Right atrium auricular region (tissue), 2 donors: ENCODE measurements around the gene EPN2. TPM values are rescaled to one million over a fixed set of nuclear protein-coding genes. Genes with fewer than 3 reads are reported as not detected.
A peak's percentile ranks its signal among the peaks of the same experiment; 100 is the strongest.

Experiments
- DNase-seq: peaks from one replicate; pipeline ENCODE4 v3.0.0-alpha.2; 2019; ENCODE audit warnings: low spot score
- H3K27ac ChIP-seq, 2 donors: fragments of 200-600 bp; sonication (generic); 1 replicate in 1 of 2; 2 replicates in 1 of 2; pipeline ENCODE4 v1.5.1; 2016 to 2019
- H3K27me3 ChIP-seq, 2 donors: fragments of 200-600 bp; sonication (generic); one replicate each; pipeline versions ENCODE4 v1.5.1 to v1.6.0; 2017 to 2019
- H3K36me3 ChIP-seq: fragments of 200-600 bp; sonication (generic); one replicate; pipeline ENCODE4 v1.5.1; 2016
- H3K4me1 ChIP-seq, 2 donors: fragments of 200-600 bp; sonication (generic); one replicate each; pipeline versions ENCODE4 v1.5.1 to v1.6.0; 2017 to 2019
- H3K4me3 ChIP-seq, 2 donors: fragments of 200-600 bp; sonication (generic); 1 replicate in 1 of 2; 2 replicates in 1 of 2; pipeline ENCODE4 v1.5.1; 2017 to 2019; ENCODE audit warnings: mild to moderate bottlenecking in 1 of 2, moderate library complexity in 1 of 2
- H3K9me3 ChIP-seq, 2 donors: fragments of 200-600 bp; sonication (generic); one replicate each; pipeline ENCODE4 v1.5.1; 2019
- CTCF ChIP-seq, 2 donors: fragments of 200-600 bp; sonication (generic); IDR thresholded peaks; one replicate each; pipeline ENCODE4 v1.5.1; 2019; ENCODE audit warnings: antibody characterized with exemption in 2 of 2
- total RNA-seq, 2 donors: library from RNA; depleted of rRNA; stranded (reverse); fragments of >200 nt; gene quantifications; one replicate each; pipeline ENCODE4 v1.1.0, GENCODE V29; 2016

EPN2 gene
- total RNA-seq, 2 donors from 2014 or later, result 68.0 to 73.1 TPM

- Histone ChIP-seq H3K4me3 (no peak overlapping the region), H3K4me1 (peaks cover 0 to 57% of the 10 kb centered on the region in 2 donors), H3K36me3 (no peaks in the 10 kb centered on the region), H3K27me3 (no peaks in the 10 kb centered on the region), H3K9me3 (no peaks in the 10 kb centered on the region), H3K27ac (peak overlapping the region in 1 of 2 donors; percentile 47)
- TF ChIP-seq CTCF (IDR thresholded peaks at IDR 0.05), result no peak
- no peak for DNase-seq
Observed at GRCh38 chr17:19254651-19255050, 17.5 kb downstream of the EPN2 start.

GRCh38 chr17:19255279-19255678, 18.1 kb downstream of the EPN2 start:
- H3K4me1 ChIP-seq, result peaks cover 0 to 57% of the 10 kb centered on the region in 2 donors
- H3K36me3 ChIP-seq, result no peaks in the 10 kb centered on the region
- H3K27ac ChIP-seq, result peak overlapping the region in 1 of 2 donors; percentile 47
- H3K9me3 ChIP-seq, result no peaks in the 10 kb centered on the region
- H3K27me3 ChIP-seq, result no peaks in the 10 kb centered on the region
- TF ChIP-seq CTCF (IDR thresholded peaks at IDR 0.05), result no peak
- H3K4me3 ChIP-seq, result no peak overlapping the region
- no peak for DNase-seq

- Histone ChIP-seq H3K4me1 (peaks cover 4 to 70% of the 10 kb centered on the region in 2 donors), H3K27ac (no peak overlapping the region), H3K4me3 (no peak overlapping the region), H3K27me3 (no peaks in the 10 kb centered on the region), H3K36me3 (no peaks in the 10 kb centered on the region), H3K9me3 (no peaks in the 10 kb centered on the region)
- no peak for TF ChIP-seq CTCF (IDR thresholded peaks at IDR 0.05)
- no peak for DNase-seq
Observed at GRCh38 chr17:19258371-19258770, 21.2 kb downstream of the EPN2 start.

- TF ChIP-seq CTCF (IDR thresholded peaks at IDR 0.05), result peak in 1 of 2 donors; percentile 37
- Histone ChIP-seq H3K27me3 (no peaks in the 10 kb centered on the region), H3K4me3 (no peak overlapping the region), H3K4me1 (peaks cover 4 to 83% of the 10 kb centered on the region in 2 donors), H3K27ac (peak overlapping the region; percentile 47 to 85), H3K36me3 (no peaks in the 10 kb centered on the region), H3K9me3 (no peaks in the 10 kb centered on the region)
- DNase-seq, result no peak
Observed at GRCh38 chr17:19260958-19261357, 23.8 kb downstream of the EPN2 start.

GRCh38 chr17:19261426-19261825, 24.3 kb downstream of the EPN2 start:
- peak overlapping the region; percentile 46 to 85 for H3K27ac ChIP-seq
- no peaks in the 10 kb centered on the region for H3K36me3 ChIP-seq
- peaks cover 4 to 83% of the 10 kb centered on the region in 2 donors for H3K4me1 ChIP-seq
- no peak overlapping the region for H3K4me3 ChIP-seq
- no peaks in the 10 kb centered on the region for H3K9me3 ChIP-seq
- TF ChIP-seq CTCF (IDR thresholded peaks at IDR 0.05), result no peak
- H3K27me3 ChIP-seq, result no peaks in the 10 kb centered on the region
- DNase-seq, result no peak
